Activated T-cell treated with anti-CD3 and anti-CD28 coated beads, Interleukin-2, amount 50 U/mL, for 24 hours (primary cell): ENCODE results near the gene SYNGR3.

Source experiments
- DNase-seq: peaks from one replicate; pipeline ENCODE4 v3.0.0-alpha.2; 2020
- H3K27ac Mint-ChIP-seq: 2 replicates; pipeline ENCODE4 v1.8.0; 2020; ENCODE audit warnings: mild to moderate bottlenecking, mixed read lengths
- H3K27me3 Mint-ChIP-seq: 2 replicates; pipeline ENCODE4 v1.8.0; 2020; ENCODE audit warnings: mixed read lengths
- H3K36me3 Mint-ChIP-seq: 2 replicates; pipeline ENCODE4 v1.8.0; 2020; ENCODE audit warnings: low read depth, mixed read lengths
- H3K4me1 Mint-ChIP-seq: 2 replicates; pipeline ENCODE4 v1.8.0; 2020; ENCODE audit warnings: low read depth, mixed read lengths
- H3K4me3 Mint-ChIP-seq: 2 replicates; pipeline ENCODE4 v1.8.0; 2020; ENCODE audit warnings: mild to moderate bottlenecking, moderate library complexity, mixed read lengths
- H3K9me3 Mint-ChIP-seq: 2 replicates; pipeline ENCODE4 v1.8.0; 2020; ENCODE audit warnings: mixed read lengths

Gene SYNGR3

DNA sequence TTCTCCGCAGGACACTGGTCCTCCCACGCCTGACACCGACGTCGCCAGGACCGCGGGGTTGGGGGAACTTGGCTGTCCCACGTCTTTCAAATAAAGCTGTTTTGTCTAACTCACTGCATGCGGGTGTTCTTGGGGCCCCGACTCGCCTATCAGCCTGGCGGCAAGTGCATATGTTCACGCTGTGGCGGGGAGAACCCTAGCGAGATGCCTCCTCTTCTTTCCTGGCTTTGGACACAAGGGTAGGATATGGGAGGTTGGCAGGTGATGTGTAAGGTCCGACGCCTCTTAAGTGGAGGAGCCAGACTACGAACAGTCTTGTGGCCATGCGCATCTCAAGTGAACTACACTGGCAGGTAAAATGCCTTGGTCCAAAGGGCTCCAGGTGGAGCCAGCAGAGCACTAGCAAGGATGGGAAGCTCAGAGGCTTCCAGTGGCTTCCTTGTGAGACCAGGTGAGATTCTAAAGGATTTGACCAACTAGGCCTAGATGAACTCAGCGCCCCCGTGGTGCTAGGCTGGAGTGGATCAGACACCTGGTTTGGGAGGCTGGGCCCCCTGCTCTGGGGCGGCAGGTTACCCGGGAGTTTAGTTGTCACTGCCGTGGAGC is 24.3 kb upstream of the SYNGR3 start:
- H3K9me3 Mint-ChIP-seq: no peaks in the 10 kb centered on the region
- H3K27me3 Mint-ChIP-seq: no peaks in the 10 kb centered on the region
- no peak for DNase-seq
- H3K4me3 Mint-ChIP-seq: peak overlapping the region; percentile 87
- peak overlapping the region; percentile 94 for H3K27ac Mint-ChIP-seq
- peaks cover 37% of the 10 kb centered on the region for H3K4me1 Mint-ChIP-seq
- H3K36me3 Mint-ChIP-seq: peaks cover 71% of the 10 kb centered on the region

DNA sequence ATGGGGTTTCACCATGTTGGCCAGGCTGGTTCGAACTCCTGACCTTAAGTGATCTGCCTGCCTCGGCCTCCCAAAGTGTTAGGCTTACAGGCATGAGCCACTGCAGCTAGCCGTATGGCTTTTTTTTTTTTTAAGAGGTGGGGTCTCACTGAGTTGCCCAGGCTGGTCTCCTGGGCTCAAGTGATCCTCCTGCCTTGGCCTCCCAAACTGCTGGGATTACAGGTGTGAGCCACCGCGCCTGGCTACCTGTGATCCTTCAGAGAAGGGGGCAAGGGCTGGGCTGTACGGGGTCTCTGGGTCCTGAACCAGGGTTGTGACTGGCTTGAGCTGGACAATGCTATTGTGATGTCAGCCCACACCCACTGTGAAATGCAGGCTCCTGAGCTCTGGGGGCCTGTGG is 23.3 kb upstream of the SYNGR3 start, which contains the start of gene RNF151:
Gene RNF151, plus strand, starts transcription at position 397 of the 400 bp plus-strand sequence. CDS start 26 bp downstream, outside the sequence.
- peak within 1 kb of the TSS; percentile 87 for H3K4me3 Mint-ChIP-seq
- H3K9me3 Mint-ChIP-seq: no peaks in the 10 kb centered on the region
- peak within 1 kb of the TSS; percentile 94 for H3K27ac Mint-ChIP-seq
- no peaks in the 10 kb centered on the region for H3K27me3 Mint-ChIP-seq
- H3K36me3 Mint-ChIP-seq: peaks cover 64% of the 10 kb centered on the region
- no peak for DNase-seq
- H3K4me1 Mint-ChIP-seq: peaks cover 34% of the 10 kb centered on the region

DNA sequence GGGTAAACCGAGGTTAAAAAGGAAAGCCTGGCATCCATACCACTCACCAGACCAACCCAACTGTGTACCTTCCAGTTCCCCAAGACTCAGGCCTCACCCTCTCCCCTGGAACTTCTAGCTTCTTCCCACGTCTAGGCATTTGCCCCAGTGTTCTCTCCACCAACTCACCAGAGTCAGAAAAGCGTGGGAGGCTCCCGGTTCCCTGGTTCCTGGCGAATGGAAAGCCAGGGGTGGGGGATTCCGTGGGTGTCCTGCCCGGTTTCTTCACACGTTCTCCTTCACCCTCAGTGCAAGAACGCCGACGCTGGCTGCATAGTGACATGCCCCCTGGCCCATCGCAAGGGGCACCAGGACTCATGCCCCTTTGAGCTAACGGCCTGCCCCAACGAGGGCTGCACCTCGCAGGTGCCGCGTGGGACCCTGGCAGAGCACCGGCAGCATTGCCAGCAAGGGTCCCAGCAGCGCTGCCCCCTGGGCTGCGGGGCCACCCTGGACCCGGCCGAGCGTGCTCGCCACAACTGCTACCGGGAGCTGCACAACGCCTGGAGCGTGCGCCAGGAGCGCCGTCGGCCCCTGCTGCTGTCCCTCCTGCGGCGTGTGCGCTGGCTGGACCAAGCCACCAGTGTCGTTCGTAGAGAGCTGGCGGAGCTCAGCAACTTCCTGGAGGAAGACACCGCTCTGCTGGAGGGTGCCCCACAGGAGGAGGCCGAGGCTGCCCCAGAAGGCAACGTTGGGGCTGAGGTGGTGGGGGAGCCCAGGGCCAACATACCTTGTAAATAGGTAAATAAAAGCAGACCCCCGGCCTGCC is 21.4 kb upstream of the SYNGR3 start:
- peaks cover 31% of the 10 kb centered on the region for H3K4me1 Mint-ChIP-seq

DNA sequence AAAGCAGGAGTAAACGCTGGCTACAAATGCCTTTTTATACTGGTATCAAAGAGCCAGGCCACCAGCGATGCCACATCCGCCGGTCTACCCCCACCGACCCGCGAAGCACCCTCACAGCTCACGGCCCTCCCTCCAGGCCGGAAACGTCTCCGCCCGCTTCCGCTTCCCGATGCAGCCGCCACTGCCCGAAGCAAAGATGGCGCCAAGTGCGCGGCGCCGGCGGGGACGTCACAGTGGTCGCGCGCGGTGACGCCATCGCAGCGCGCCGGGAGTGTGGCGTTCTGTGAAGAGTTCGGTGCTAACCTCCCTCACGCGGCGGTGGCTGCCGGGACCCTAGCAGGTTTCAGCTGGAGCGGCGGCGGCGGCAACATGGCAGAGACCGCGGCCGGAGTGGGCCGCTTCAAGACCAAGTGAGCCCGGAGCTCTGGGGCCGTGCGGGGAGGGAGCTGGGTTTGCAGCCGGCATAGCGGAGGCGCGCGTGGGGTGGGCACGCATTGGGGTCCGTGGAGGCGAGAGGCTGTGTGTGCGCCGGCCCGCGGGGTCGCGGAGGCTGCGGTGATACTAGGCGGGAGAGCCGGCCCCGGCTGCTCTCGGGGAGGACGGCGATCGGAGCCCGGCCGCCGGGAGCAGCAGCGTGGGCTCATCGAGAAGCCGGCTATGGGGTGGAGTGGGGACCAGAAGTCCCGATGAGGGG is 17.8 kb upstream of the SYNGR3 start, which contains the start of gene TBL3:
Gene TBL3, plus strand, starts transcription at position 258 of the 694 bp plus-strand sequence. Its CDS starts 112 bp downstream, at position 370.
- peaks cover 25% of the 10 kb centered on the region for H3K4me1 Mint-ChIP-seq
- H3K9me3 Mint-ChIP-seq: no peaks in the 10 kb centered on the region
- H3K36me3 Mint-ChIP-seq: peaks cover 69% of the 10 kb centered on the region
- peak; percentile 99 for DNase-seq
- H3K27ac Mint-ChIP-seq: peak within 1 kb of the TSS; percentile 96
- H3K27me3 Mint-ChIP-seq: no peaks in the 10 kb centered on the region
- peak within 1 kb of the TSS; percentile 95 for H3K4me3 Mint-ChIP-seq

More for the DNA sequence above, 21.4 kb upstream of the SYNGR3 start:
- no peak overlapping the region for H3K27ac Mint-ChIP-seq
- H3K9me3 Mint-ChIP-seq: no peaks in the 10 kb centered on the region
- peaks cover 63% of the 10 kb centered on the region for H3K36me3 Mint-ChIP-seq
- H3K27me3 Mint-ChIP-seq: no peaks in the 10 kb centered on the region
- DNase-seq: no peak
- H3K4me3 Mint-ChIP-seq: no peak overlapping the region

DNA sequence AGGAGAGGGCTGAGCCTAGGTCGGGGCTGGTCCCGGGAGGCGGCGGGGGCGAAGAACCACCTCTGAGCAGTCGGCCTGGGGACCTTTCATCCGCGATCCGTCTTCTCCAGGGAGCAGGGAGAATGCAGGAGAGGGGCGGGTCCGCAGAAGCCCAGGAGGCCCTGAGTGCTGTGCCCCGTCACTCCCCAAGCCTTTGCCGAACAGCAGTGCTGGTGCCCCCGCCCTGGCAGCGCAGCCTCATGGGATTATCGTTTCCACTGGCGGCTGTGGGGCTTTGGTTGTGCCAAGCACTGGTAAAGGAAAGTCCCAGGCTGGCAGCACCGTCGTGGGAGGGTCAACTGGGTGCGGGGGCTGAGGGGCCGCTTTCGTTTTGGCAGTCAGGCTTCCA is 17.3 kb upstream of the SYNGR3 start:
- Mint-ChIP-seq H3K4me1 (peaks cover 25% of the 10 kb centered on the region), H3K9me3 (no peaks in the 10 kb centered on the region), H3K27me3 (no peaks in the 10 kb centered on the region), H3K4me3 (peak overlapping the region; percentile 95), H3K36me3 (peaks cover 69% of the 10 kb centered on the region), H3K27ac (peak overlapping the region; percentile 96)
- no peak for DNase-seq

DNA sequence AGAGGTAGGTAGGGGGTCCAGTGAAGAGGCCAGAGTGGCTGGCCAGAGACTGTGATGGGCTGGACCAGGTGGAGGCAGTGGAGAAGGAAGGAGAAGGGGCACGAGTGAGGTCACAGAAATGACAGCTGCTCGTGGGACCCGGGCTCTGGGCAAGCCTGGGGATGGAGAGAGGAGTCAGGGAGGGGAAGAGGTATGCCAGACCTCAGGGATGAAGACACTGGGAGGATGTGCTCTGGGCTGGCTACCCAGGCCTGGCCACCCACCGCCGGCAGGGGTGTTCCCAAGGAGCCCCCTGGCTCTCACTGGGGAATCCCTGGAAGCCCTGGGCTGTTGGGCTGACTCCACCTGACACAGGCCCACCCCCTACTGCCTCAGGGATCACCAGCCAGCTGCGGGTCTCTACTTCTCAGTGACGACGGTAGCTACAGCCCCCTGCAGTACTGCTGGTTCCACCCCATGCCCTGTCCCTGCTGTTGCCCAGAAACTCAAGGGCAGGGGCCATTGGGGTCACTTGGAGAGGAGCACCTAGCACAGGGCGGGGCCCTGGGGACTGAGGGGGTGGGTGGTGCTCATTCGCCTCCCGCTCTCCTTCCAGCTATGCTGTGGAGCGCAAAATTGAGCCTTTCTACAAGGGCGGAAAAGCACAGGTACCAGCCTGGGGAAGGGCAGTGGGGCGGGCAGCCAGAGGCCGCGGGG is 16.2 kb upstream of the SYNGR3 start:
- no peaks in the 10 kb centered on the region for H3K27me3 Mint-ChIP-seq
- no peak for DNase-seq
- peak overlapping the region; percentile 95 for H3K4me3 Mint-ChIP-seq
- peaks cover 71% of the 10 kb centered on the region for H3K36me3 Mint-ChIP-seq
- peaks cover 25% of the 10 kb centered on the region for H3K4me1 Mint-ChIP-seq
- no peak overlapping the region for H3K27ac Mint-ChIP-seq
- no peaks in the 10 kb centered on the region for H3K9me3 Mint-ChIP-seq

DNA sequence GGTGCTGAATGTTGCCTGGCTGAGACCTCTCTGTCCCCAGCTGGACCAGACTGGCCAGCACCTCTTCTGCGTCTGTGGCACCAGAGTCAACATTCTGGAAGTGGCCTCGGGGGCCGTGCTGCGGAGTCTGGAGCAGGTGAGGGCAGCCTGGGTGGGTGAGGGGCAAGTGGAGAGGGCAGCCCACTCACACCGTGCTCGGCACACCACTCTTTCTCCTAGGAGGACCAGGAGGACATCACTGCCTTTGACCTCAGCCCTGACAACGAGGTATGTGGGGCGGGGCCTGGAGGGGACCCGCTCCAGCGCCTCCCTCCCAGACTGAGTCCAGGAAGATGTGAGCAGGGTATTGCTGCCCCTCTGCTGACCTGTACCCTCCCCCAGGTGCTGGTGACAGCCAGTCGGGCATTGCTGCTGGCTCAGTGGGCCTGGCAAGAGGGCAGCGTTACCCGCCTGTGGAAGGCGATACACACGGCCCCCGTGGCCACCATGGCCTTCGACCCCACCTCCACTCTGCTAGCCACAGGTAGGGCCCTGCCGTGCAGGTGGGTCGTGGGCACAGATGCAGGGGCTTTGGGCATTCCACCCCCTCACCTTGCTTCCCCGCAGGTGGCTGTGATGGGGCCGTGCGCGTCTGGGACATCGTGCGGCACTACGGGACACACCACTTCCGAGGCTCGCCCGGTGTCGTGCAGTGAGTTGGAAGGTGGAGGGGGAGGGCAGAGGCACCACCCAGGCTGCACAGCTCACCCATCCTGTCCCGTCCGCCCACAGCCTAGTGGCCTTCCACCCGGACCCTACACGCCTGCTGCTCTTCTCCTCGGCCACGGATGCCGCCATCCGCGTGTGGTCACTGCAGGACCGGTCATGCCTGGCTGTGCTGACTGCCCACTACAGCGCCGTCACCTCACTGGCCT is 15.4 kb upstream of the SYNGR3 start:
- DNase-seq: no peak
- H3K9me3 Mint-ChIP-seq: no peaks in the 10 kb centered on the region
- H3K27ac Mint-ChIP-seq: no peak overlapping the region
- H3K4me3 Mint-ChIP-seq: no peak overlapping the region
- peaks cover 1% of the 10 kb centered on the region for H3K27me3 Mint-ChIP-seq
- peaks cover 74% of the 10 kb centered on the region for H3K36me3 Mint-ChIP-seq
- peaks cover 26% of the 10 kb centered on the region for H3K4me1 Mint-ChIP-seq

DNA sequence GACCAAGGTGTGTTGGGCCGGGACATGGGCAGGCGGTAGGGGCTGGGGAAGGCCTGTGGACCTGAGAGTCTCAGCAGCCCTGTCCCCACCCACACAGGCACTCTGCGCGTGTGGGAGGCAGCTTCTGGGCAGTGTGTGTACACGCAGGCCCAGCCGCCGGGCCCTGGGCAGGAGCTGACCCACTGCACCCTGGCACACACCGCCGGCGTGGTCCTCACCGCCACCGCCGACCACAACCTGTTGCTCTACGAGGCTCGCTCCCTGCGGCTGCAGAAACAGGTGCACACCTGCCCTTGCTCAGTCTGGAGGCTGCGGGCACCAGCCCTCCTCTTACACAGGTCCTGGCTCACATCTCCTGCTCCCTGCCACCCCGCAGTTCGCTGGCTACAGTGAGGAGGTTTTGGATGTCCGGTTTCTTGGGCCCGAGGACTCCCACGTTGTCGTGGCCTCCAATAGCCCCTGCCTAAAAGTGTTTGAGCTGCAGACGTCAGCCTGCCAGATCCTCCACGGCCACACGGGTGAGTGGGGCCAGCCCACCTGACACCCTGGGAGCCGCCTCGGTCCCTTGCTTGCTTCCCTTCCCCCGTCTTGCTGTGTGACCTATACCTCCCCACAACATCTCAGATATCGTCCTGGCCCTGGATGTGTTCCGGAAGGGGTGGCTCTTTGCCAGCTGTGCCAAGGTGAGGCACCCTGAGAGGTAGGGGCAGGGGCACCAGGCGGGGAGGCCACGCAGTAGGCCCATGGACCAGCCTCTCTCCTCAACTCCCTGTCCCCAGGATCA is 14.1 kb upstream of the SYNGR3 start:
- H3K27ac Mint-ChIP-seq: no peak overlapping the region
- H3K9me3 Mint-ChIP-seq: no peaks in the 10 kb centered on the region
- H3K4me3 Mint-ChIP-seq: no peak overlapping the region

DNA sequence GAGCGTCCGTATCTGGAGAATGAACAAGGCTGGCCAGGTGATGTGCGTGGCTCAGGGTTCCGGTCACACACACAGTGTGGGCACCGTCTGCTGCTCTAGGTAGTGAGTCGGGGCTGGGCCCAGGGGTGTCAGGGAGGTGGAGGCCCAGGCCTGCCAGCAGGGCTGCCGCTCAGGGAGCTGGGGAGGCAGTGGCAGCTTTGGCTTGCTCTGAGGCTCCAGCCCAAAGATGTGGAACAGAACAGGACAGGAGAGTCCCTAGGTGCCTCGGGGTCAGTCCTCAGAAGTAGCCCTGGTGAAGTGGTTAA is 13.6 kb upstream of the SYNGR3 start:
- Mint-ChIP-seq H3K27me3 (peaks cover 17% of the 10 kb centered on the region), H3K4me3 (no peak overlapping the region), H3K27ac (no peak overlapping the region), H3K9me3 (no peaks in the 10 kb centered on the region), H3K4me1 (peaks cover 20% of the 10 kb centered on the region), H3K36me3 (peaks cover 73% of the 10 kb centered on the region)
- DNase-seq: no peak

More for the DNA sequence above, 14.1 kb upstream of the SYNGR3 start:
- H3K36me3 Mint-ChIP-seq: peaks cover 73% of the 10 kb centered on the region
- peaks cover 12% of the 10 kb centered on the region for H3K27me3 Mint-ChIP-seq
- peaks cover 25% of the 10 kb centered on the region for H3K4me1 Mint-ChIP-seq
- no peak for DNase-seq

DNA sequence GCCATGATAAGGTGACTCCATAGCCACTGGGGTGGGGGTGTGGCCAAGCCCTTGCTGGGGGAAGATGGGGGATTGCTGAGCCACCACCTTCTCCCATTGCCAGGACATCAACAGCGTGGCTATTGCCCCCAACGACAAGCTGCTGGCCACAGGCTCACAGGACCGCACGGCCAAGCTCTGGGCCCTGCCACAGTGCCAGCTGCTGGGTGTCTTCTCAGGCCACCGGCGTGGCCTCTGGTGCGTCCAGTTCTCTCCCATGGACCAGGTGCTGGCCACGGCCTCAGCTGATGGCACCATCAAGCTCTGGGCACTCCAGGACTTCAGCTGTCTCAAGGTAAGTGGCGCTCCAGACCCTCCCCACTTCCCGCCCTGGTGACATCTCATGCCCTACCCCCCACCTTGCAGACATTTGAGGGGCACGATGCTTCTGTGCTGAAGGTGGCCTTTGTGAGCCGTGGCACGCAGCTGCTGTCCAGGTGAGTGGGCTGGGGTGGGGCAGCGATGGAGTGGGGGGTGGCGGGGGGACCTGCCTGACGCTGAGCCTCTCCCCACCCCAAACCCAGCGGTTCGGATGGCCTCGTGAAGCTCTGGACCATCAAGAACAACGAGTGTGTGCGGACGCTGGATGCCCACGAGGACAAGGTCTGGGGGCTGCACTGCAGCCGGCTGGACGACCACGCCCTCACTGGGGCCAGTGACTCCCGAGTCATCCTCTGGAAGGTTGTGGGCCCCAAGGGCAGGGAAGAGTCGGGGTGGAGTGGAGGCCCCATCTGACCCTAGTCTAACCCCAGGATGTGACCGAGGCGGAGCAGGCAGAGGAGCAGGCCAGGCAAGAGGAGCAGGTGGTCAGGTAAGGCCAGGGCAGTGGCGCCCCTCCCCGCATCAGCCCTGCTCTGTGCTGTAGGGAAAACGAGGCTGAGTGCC is 12.6 kb upstream of the SYNGR3 start:
- Mint-ChIP-seq H3K4me1 (peaks cover 16% of the 10 kb centered on the region), H3K4me3 (no peak overlapping the region), H3K36me3 (peaks cover 63% of the 10 kb centered on the region), H3K27me3 (peaks cover 28% of the 10 kb centered on the region), H3K9me3 (no peaks in the 10 kb centered on the region), H3K27ac (no peak overlapping the region)
- no peak for DNase-seq

DNA sequence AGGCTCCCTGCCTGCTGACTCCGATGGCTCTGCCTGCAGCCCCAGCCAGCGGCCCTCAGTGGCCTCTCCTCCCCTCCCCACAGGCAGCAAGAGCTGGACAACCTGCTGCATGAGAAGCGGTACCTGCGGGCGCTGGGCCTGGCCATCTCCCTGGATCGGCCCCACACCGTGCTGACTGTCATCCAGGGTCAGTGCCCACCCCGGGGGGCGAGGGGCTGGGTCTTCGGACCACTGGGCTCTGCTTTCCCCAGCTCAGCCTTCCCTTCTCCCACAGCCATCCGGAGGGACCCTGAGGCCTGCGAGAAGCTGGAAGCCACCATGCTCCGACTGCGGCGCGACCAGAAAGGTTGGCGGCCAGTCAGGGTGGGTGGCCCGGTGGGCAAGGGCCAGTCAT is 11.9 kb upstream of the SYNGR3 start:
- peaks cover 58% of the 10 kb centered on the region for H3K36me3 Mint-ChIP-seq
- no peak for DNase-seq
- no peaks in the 10 kb centered on the region for H3K9me3 Mint-ChIP-seq
- peaks cover 34% of the 10 kb centered on the region for H3K27me3 Mint-ChIP-seq
- peaks cover 12% of the 10 kb centered on the region for H3K4me1 Mint-ChIP-seq
- H3K27ac Mint-ChIP-seq: no peak overlapping the region
- H3K4me3 Mint-ChIP-seq: no peak overlapping the region

DNA sequence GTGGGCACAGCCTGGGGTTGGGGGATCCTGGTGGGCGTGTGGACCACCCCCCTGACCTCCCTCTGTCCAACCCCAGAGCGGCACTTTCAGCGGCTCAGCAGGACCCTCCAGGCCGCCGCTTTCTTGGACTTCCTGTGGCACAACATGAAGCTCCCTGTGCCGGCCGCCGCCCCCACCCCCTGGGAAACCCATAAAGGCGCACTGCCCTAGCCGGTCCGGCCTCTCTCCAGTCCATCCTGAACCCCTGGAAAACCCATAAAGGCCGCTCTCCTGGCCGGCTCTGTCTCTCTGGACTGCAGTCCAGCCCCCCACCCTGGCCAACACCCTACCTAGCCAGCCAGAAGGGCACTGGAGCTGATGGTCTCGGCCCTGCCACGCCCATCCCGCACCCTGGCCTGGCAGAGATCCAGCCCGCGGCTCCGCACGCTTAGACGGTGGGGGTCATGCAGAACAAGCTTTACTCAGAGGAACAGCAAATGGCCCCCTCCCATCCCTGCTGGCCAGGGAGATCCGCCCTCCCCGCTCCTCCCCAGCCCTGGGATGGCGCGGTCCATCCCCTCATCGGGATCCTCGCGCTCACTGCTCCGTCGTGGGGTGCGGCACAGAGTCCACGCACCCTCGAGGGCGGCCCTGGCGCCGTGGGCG is 11.2 kb upstream of the SYNGR3 start:
- Mint-ChIP-seq H3K36me3 (peaks cover 51% of the 10 kb centered on the region), H3K9me3 (no peaks in the 10 kb centered on the region), H3K27me3 (peaks cover 39% of the 10 kb centered on the region), H3K27ac (no peak overlapping the region), H3K4me3 (no peak overlapping the region), H3K4me1 (peaks cover 9% of the 10 kb centered on the region)
- DNase-seq: no peak
